PC-3 (cell line): ENCODE results near the gene PDCD1LG2. TPM values are rescaled to one million over a fixed set of nuclear protein-coding genes. Genes with fewer than 3 reads are reported as not detected.
A peak's percentile ranks its signal among the peaks of the same experiment; 100 is the strongest.
"Not testable (repeated sequence)": the region's sequence is repeated elsewhere in the genome, so short reads cannot be mapped to it uniquely, and the experiment has no call there.

Experiments
- ATAC-seq: fragments of 200-7000 bp; cut with Tn5 transposase; 2 replicates; pipeline ENCODE4 v1.9.1; 2020; ENCODE audit warnings: mild to moderate bottlenecking, moderate library complexity
- Bru-seq: library from RNA; stranded (reverse); fragments of 400-500 nt; gene quantifications from one replicate; lab custom pipeline; 2021; lab: Mats Ljungman, UMichigan
- BruChase-seq, 2 experiments: library from RNA; stranded (reverse); fragments of 400-500 nt; gene quantifications; one replicate each; lab custom pipeline; 2021; lab: Mats Ljungman, UMichigan
- BruUV-seq: library from RNA; stranded (reverse); fragments of 400-500 nt; replicated peaks from 2 replicates; lab custom pipeline; 2021; lab: Mats Ljungman, UMichigan
- CTCF ChIA-PET: fragments of 300-600 bp; sonication (Branson Sonifier 250); formaldehyde crosslinking; loops from one replicate; lab custom pipeline; 2022; ENCODE audit warnings: antibody characterized with exemption; lab: Charles Lee
- POLR2A ChIA-PET: fragments of 300-600 bp; sonication (Branson Sonifier 250); formaldehyde crosslinking; loops from one replicate; lab custom pipeline; 2022; ENCODE audit warnings: antibody characterized with exemption; ENCODE audit not compliant: unreplicated experiment; lab: Charles Lee
- DNase-seq: peaks from one replicate; pipeline ENCODE4 v3.0.0-alpha.2; 2015
- H2AFZ ChIP-seq: fragments of 300-600 bp; sonication (generic); 2 replicates; pipeline ENCODE4 v1.6.0; 2016; ENCODE audit warnings: antibody characterized with exemption, low read length
- H3F3A ChIP-seq: fragments of 300-600 bp; sonication (generic); one replicate; pipeline ENCODE4 v1.6.0; 2017; ENCODE audit warnings: antibody characterized with exemption, low read length, control low read depth, mild to moderate bottlenecking; ENCODE audit not compliant: unreplicated experiment
- H3K27ac ChIP-seq: fragments of 300-600 bp; sonication (generic); 2 replicates; pipeline ENCODE4 v1.5.1; 2016; ENCODE audit warnings: mild to moderate bottlenecking, low read length
- H3K27me3 ChIP-seq: fragments of 300-600 bp; sonication (generic); 2 replicates; pipeline ENCODE4 v1.6.1; 2016; ENCODE audit warnings: low read length, mixed read lengths
- H3K36me3 ChIP-seq: fragments of 300-600 bp; sonication (generic); 2 replicates; pipeline ENCODE4 v1.6.1; 2016; ENCODE audit warnings: low read depth, mixed run types, low read length, mixed read lengths
- H3K4me1 ChIP-seq: fragments of 300-600 bp; sonication (generic); 2 replicates; pipeline ENCODE4 v1.5.1; 2016; ENCODE audit warnings: low read length; ENCODE audit not compliant: insufficient read depth
- H3K4me2 ChIP-seq: fragments of 300-600 bp; sonication (generic); 2 replicates; pipeline ENCODE4 v1.6.0; 2016; ENCODE audit warnings: low read length
- H3K4me3 ChIP-seq: fragments of 300-600 bp; sonication (generic); 2 replicates; pipeline ENCODE4 v1.5.1; 2016; ENCODE audit warnings: mild to moderate bottlenecking, low read length, mixed read lengths
- H3K79me2 ChIP-seq: fragments of 300-600 bp; sonication (generic); 2 replicates; pipeline ENCODE4 v1.6.1; 2017; ENCODE audit warnings: low read length, mixed read lengths
- H3K9ac ChIP-seq: fragments of 300-600 bp; sonication (generic); 2 replicates; pipeline ENCODE4 v1.6.0; 2016; ENCODE audit warnings: mild to moderate bottlenecking, low read length
- H3K9me2 ChIP-seq: fragments of 300-600 bp; sonication (generic); replicated peaks from 2 replicates; pipeline ENCODE4 v1.6.1; 2016; ENCODE audit warnings: mixed run types, low read length, mixed read lengths
- H3K9me3 ChIP-seq: fragments of 300-600 bp; sonication (generic); 2 replicates; pipeline ENCODE4 v1.6.1; 2016; ENCODE audit warnings: low read length, mixed read lengths
- H4K20me1 ChIP-seq: fragments of 300-600 bp; sonication (generic); 2 replicates; pipeline ENCODE4 v1.6.1; 2016; ENCODE audit warnings: low read length, mixed read lengths
- CTCF ChIP-seq: fragments of 300-600 bp; sonication (generic); conservative IDR thresholded peaks from 2 replicates; pipeline ENCODE4 v1.5.1; 2017; ENCODE audit warnings: antibody characterized with exemption, low read depth, mild to moderate bottlenecking, low read length
- EZH2 ChIP-seq: fragments of 300-600 bp; sonication (generic); IDR thresholded peaks from one replicate; pipeline ENCODE4 v1.6.1; 2017; ENCODE audit warnings: antibody characterized with exemption, mild to moderate bottlenecking, low read length; ENCODE audit not compliant: unreplicated experiment
- EZH2phosphoT487 ChIP-seq: fragments of 300-600 bp; sonication (generic); IDR thresholded peaks from 2 replicates; pipeline ENCODE4 v1.6.1; 2018; ENCODE audit warnings: mild to moderate bottlenecking, antibody characterized with exemption, low read length, borderline replicate concordance
- intact Hi-C: fragments of 100-400 bp; cut with micrococcal nuclease; formaldehyde crosslinking; loops from 2 replicates; pipeline ENCODE4 v1.9.0; 2023
- long read RNA-seq: library from polyadenylated mRNA; unstranded; transcript quantifications from one replicate; pipeline ENCODE4 v2.0.0, GENCODE V29; 2021; ENCODE audit not compliant: unreplicated experiment
- total RNA-seq: library from RNA; depleted of rRNA; stranded (reverse); fragments of >200 nt; gene quantifications from 2 replicates; pipeline ENCODE4 v1.2.3, GENCODE V29; 2014; rRNA removed

The PDCD1LG2 gene
- 0.46 and 1.4 TPM in 2 replicates for total RNA-seq
- percentile 36 among the genes with signal in this experiment for Bru-seq, nascent RNA
- percentile 32 among the genes with signal in this experiment for BruChase-seq, experiment 1, labeled RNA remaining after a 6-hour chase
- BruChase-seq, experiment 2, labeled RNA remaining after a 2-hour chase = percentile 18 among the genes with signal in this experiment
- long read RNA-seq, partial matches to known transcripts = 0 of 1 reads
- long read RNA-seq, other reads (novel, unspliced or antisense) = 0 of 1 reads

GRCh38 chr9:5510360-5510931 is at the start of gene PDCD1LG2:
Gene PDCD1LG2 (plus strand): TSS chr9:5510531. CDS start chr9:5522547, 12,016 bp downstream.
- no peaks in the 10 kb centered on the region for H3K9me3 ChIP-seq
- POLR2A ChIA-PET = no interaction called here
- peaks cover 41% of the 10 kb centered on the region for H3K4me1 ChIP-seq
- peak within 1 kb of the TSS; percentile 61 for H2AFZ ChIP-seq
- peak within 1 kb of the TSS; percentile 91 for H3K27ac ChIP-seq
- peak within 1 kb of the TSS; percentile 62 for H3K9ac ChIP-seq
- intact Hi-C loops = loop anchor here (2.0 kb wide), 1 partner anchor 72 kb away; no protein-coding TSS in a partner anchor
- ATAC-seq (peak; percentile 55), DNase-seq (peak; percentile 69)
- no peaks in the 10 kb centered on the region for H4K20me1 ChIP-seq
- no peaks in the 10 kb centered on the region for H3K36me3 ChIP-seq
- H3F3A ChIP-seq = peaks cover 14% of the 10 kb centered on the region
- H3K4me2 ChIP-seq = peak within 1 kb of the TSS; percentile 83
- no peaks in the 10 kb centered on the region for H3K9me2 ChIP-seq
- peak within 1 kb of the TSS; percentile 59 for H3K4me3 ChIP-seq
- H3K79me2 ChIP-seq = peaks cover 28% of the 10 kb centered on the region
- CTCF ChIA-PET = no interaction called here
- no peaks in the 10 kb centered on the region for H3K27me3 ChIP-seq
- TF ChIP-seq EZH2 (no peak), CTCF (no peak), EZH2phosphoT487 (no peak)
- BruUV-seq = no TSS peak

GRCh38 chr9:5464831-5465330 is 45.5 kb upstream of the PDCD1LG2 start:
- H3K9me3 ChIP-seq, H3K9ac ChIP-seq, H3K9me2 ChIP-seq, DNase-seq, H3K4me3 ChIP-seq, intact Hi-C loops, CTCF ChIA-PET, H3K27ac ChIP-seq, H3F3A ChIP-seq, ATAC-seq, POLR2A ChIA-PET, BruUV-seq, H3K27me3 ChIP-seq, H3K4me2 ChIP-seq, H2AFZ ChIP-seq, H4K20me1 ChIP-seq, H3K79me2 ChIP-seq, H3K4me1 ChIP-seq: not testable (repeated sequence)
- peaks cover 11% of the 10 kb centered on the region; the same call in 1 of the 2 replicates for H3K36me3 ChIP-seq

GRCh38 chr9:5466005-5466404 is 44.3 kb upstream of the PDCD1LG2 start:
- no TSS peak for BruUV-seq
- H3F3A ChIP-seq = no peaks in the 10 kb centered on the region
- no peak overlapping the region for H3K9ac ChIP-seq
- H3K79me2 ChIP-seq = no peaks in the 10 kb centered on the region
- H4K20me1 ChIP-seq = no peaks in the 10 kb centered on the region
- ChIA-PET CTCF (no interaction called here), POLR2A (no interaction called here)
- H3K9me3 ChIP-seq = no peaks in the 10 kb centered on the region
- ATAC-seq (no peak), DNase-seq (no peak)
- intact Hi-C loops = no loop called here
- H2AFZ ChIP-seq = no peak overlapping the region
- H3K4me2 ChIP-seq = no peak overlapping the region
- no peaks in the 10 kb centered on the region for H3K9me2 ChIP-seq
- H3K27me3 ChIP-seq = no peaks in the 10 kb centered on the region
- no peak overlapping the region for H3K4me3 ChIP-seq
- H3K36me3 ChIP-seq = peaks cover 11% of the 10 kb centered on the region; the same call in 1 of the 2 replicates
- no peaks in the 10 kb centered on the region for H3K4me1 ChIP-seq
- TF ChIP-seq EZH2 = no peak
- TF ChIP-seq CTCF = no peak
- no peak for TF ChIP-seq EZH2phosphoT487
- H3K27ac ChIP-seq = no peak overlapping the region
